Neural progenitor cell (in vitro differentiated cells): ENCODE data around the gene CTNNA3.

Experiments
- CTCF ChIP-seq: fragments of 200-600 bp; sonication (generic); IDR thresholded peaks from 2 replicates; pipeline ENCODE4 v1.5.1; 2017; ENCODE audit warnings: antibody characterized with exemption, mild to moderate bottlenecking
- EZH2 ChIP-seq: fragments of 200-600 bp; sonication (generic); IDR thresholded peaks from 2 replicates; pipeline ENCODE4 v1.6.1; 2017; ENCODE audit warnings: antibody characterized with exemption, mild to moderate bottlenecking, moderate library complexity
- EZH2phosphoT487 ChIP-seq: fragments of 200-600 bp; sonication (generic); IDR thresholded peaks from 2 replicates; pipeline ENCODE4 v1.6.1; 2017; ENCODE audit warnings: antibody characterized with exemption

- TF ChIP-seq CTCF (no peak), EZH2 (no peak), EZH2phosphoT487 (no peak)
Measured at GRCh38 chr10:65964205-65964604, 1731.8 kb downstream of the CTNNA3 start.
